AG10803 (cell line): ENCODE data around the gene NUP88.

Experiments used
- DNase-seq: peaks from one replicate; pipeline ENCODE4 v3.0.0; 2010; ENCODE audit warnings: low read depth
- H3K4me3 ChIP-seq: 2 replicates; pipeline ENCODE4 v1.5.1; 2011; ENCODE audit warnings: mild to moderate bottlenecking, low read length, control low read depth
- TF ChIP-seq, protein P1 (sequence below): conservative IDR thresholded peaks from 2 replicates; pipeline ENCODE4 v1.5.1; 2011; ENCODE audit warnings: mild to moderate bottlenecking, low read length, control low read depth, inconsistent platforms

NUP88 gene

DNA sequence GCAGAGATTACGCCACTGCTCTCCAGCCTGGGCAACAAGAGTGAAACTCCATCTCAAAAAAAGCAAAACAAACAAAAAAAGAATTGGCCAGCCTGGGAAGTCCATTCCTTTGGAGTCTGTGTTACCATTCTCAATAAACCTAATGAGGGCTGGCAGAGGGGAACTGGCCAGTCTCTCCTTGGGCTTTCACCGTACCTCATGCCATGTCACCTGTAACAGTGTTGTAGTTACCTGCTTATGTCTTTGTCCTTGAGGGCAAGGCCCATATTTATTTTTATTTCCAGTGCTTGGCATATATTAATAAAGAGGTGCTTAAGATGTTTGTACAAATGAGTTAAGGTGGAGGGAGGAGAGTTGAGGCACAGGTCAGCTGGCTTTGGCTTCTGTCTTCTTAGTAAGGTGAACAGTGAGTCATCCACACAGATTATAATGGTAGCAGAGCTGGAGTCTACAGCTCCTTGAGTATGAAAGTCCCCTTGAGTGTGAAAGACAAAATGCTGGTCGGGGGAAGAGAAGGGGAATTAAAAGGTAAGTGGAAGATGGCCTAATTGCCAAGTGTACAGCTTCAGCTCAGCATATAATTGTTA lies 11.0 kb upstream of the NUP88 start:
- no peak for DNase-seq
- TF ChIP-seq, protein P1, sequence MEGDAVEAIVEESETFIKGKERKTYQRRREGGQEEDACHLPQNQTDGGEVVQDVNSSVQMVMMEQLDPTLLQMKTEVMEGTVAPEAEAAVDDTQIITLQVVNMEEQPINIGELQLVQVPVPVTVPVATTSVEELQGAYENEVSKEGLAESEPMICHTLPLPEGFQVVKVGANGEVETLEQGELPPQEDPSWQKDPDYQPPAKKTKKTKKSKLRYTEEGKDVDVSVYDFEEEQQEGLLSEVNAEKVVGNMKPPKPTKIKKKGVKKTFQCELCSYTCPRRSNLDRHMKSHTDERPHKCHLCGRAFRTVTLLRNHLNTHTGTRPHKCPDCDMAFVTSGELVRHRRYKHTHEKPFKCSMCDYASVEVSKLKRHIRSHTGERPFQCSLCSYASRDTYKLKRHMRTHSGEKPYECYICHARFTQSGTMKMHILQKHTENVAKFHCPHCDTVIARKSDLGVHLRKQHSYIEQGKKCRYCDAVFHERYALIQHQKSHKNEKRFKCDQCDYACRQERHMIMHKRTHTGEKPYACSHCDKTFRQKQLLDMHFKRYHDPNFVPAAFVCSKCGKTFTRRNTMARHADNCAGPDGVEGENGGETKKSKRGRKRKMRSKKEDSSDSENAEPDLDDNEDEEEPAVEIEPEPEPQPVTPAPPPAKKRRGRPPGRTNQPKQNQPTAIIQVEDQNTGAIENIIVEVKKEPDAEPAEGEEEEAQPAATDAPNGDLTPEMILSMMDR, result no peak
- no peak overlapping the region for H3K4me3 ChIP-seq

- H3K4me3 ChIP-seq, result no peak overlapping the region
- TF ChIP-seq, protein P1, result no peak
- DNase-seq, result peak; percentile 20
Observed at GRCh38 chr17:5429191-5429887, 9.9 kb upstream of the NUP88 start.

DNA sequence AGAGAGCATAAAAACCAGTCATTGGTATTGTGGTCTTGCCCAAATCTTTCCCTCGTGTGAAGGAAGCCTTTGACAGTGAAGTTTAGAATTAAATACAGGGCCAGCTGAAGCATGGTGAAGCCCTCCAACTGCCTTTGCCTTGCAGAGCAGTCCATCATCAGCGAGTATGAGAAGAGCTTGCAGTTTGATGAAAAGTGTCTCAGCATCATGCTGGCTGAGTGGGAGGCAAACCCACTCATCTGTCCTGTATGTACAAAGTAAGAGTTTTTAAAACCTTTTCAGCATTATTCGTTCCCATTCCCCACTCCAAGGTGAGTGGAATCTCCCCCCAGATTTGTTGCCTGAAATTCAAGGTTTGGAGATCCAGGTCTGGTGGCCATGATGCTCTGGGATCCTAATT lies 6.4 kb upstream of the NUP88 start:
- no peak for DNase-seq
- TF ChIP-seq, protein P1, result no peak
- no peak overlapping the region for H3K4me3 ChIP-seq

GRCh38 chr17:5424909-5425308 lies 5.4 kb upstream of the NUP88 start:
- TF ChIP-seq, protein P1, result no peak
- no peak overlapping the region for H3K4me3 ChIP-seq
- no peak for DNase-seq

GRCh38 chr17:5422505-5422904 lies 3.0 kb upstream of the NUP88 start:
- peak; percentile 61 for DNase-seq
- TF ChIP-seq, protein P1, result no peak; the same call in 1 of the 2 replicates
- H3K4me3 ChIP-seq, result no peak overlapping the region

DNA sequence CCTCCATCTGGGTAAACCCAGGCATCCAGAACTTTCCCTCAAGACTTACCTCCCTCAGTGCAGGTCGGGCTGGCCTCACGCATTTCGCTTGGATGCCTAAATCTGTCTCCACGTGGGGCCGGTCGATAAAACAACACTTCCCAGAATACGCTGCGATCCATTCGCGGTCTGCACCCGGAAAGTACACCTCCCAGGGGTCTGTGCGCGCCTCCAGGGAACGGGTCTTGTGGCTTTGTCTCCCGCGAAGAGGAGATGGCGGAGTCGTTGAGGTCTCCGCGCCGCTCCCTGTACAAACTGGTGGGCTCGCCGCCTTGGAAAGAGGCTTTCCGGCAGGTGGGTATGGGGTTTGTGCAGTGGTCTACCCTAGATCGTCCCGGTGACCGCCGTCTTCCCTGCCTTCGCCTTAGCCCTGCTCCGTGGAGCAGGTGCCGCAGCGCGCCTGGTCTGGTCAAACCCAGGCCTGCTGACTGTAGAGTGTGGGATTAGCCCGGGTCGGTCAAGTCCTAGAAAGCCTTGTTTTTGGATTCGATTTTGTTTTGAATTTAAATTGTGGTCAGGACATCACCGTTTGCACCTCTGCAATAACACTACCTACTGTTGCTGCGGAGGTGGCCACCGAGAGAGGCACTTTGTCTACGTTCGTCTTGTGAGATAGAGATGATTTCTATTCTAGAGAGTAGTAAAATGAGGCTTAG lies 644 bp upstream of the NUP88 start, which contains the start of gene RPAIN:
TSS of gene RPAIN (plus strand) at position 224 of the 695 bp plus-strand sequence. CDS start at position 253, 29 bp downstream.
- TF ChIP-seq, protein P1, result no peak
- DNase-seq, result peak; percentile 70
- peak within 1 kb of the TSS; percentile 94 for H3K4me3 ChIP-seq
